IPS DF 6.9 (cell line): ENCODE results near the gene EDC4.
A peak's percentile ranks its signal among the peaks of the same experiment; 100 is the strongest.

Source experiments
- DNase-seq: peaks from one replicate; pipeline ENCODE4 v3.0.0-alpha.2; 2013; ENCODE audit warnings: low read depth, low spot score
- H3K27ac ChIP-seq: one replicate; pipeline ENCODE4 v1.5.1; 2013; ENCODE audit warnings: low read length, control low read depth
- H3K27me3 ChIP-seq: 2 replicates; pipeline ENCODE4 v1.6.1; 2013; ENCODE audit warnings: mild to moderate bottlenecking, low read length; ENCODE audit not compliant: control insufficient read depth, insufficient read depth
- H3K36me3 ChIP-seq: 2 replicates; pipeline ENCODE4 v1.6.1; 2013; ENCODE audit warnings: low read length; ENCODE audit not compliant: control insufficient read depth, insufficient read depth
- H3K4me1 ChIP-seq: 2 replicates; pipeline ENCODE4 v1.6.1; 2013; ENCODE audit warnings: low read length; ENCODE audit not compliant: control insufficient read depth, insufficient read depth
- H3K4me3 ChIP-seq: 2 replicates; pipeline ENCODE4 v1.5.1; 2013; ENCODE audit warnings: mild to moderate bottlenecking, low read length
- H3K9me3 ChIP-seq: 2 replicates; pipeline ENCODE4 v1.6.1; 2013; ENCODE audit warnings: low read length, inconsistent platforms; ENCODE audit not compliant: control insufficient read depth, insufficient read depth
- WGBS: extraction: QIAGEN DNeasy Blood & Tissue Kit; methylation state at CpG from one replicate; pipeline ENCODE4 v1.1.7; 2013; ENCODE audit warnings: mixed read lengths, missing lambda C conversion rate; ENCODE audit not compliant: insufficient read length, insufficient coverage; 5-methylcytosine and 5-hydroxymethylcytosine counted together

Gene EDC4

GRCh38 chr16:67841198-67841815, 31.5 kb upstream of the EDC4 start:
- peak overlapping the region; percentile 1; the same call in 1 of the 2 replicates for H3K4me3 ChIP-seq
- no peak overlapping the region for H3K27ac ChIP-seq
- no CpG with 5 or more reads among the region's 17 CpGs for WGBS

DNA sequence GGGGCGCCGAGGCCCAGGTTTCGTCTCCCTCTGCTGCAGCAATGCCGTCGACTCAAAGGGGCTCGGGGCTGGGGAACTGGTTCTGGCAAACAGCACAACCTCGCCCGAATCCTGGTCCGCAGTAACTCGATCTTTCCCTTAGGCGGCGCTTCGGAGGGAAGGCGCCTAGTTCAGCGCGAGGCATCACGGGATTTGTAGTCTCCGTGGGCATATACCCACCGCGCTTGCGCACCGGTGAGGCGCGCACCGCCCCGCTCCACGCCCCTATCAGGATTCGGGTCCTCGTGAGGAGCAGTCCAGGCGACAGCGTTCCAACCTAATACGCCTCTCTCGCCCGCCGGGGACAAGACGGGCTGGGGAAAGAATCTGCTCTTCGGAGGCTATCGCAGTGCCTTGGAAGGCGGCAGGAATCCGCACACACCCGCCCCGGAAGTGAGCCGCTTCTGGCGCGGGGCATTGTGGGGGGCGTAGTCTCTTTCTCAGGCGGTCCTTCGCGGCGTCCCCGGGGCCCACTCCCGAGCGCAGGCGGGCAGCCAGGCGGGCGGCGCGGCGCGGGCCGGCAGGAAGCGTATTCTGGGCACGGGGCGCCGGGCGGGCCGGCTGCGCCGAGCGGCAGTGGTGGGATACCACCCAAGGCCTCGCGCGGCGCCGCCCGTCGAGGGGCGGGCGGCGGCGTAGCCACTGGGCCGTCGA, 30.9 kb upstream of the EDC4 start, which contains the start of gene THAP11:
TSS of gene THAP11 (plus strand) at position 505 of the 693 bp plus-strand sequence. CDS start 235 bp downstream, outside the sequence.
- Histone ChIP-seq H3K9me3 (no peaks in the 10 kb centered on the region), H3K4me3 (peak within 1 kb of the TSS; percentile 88; the same call in 1 of the 2 replicates), H3K27me3 (no peaks in the 10 kb centered on the region), H3K36me3 (no peaks in the 10 kb centered on the region), H3K4me1 (peaks cover 5% of the 10 kb centered on the region; the same call in 1 of the 2 replicates), H3K27ac (no peak within 1 kb of the TSS)
- DNase-seq: peak; percentile 96
- WGBS: no CpG with 5 or more reads among the region's 83 CpGs

More at GRCh38 chr16:67841198-67841815, 31.5 kb upstream of the EDC4 start:
- Histone ChIP-seq H3K36me3 (no peaks in the 10 kb centered on the region), H3K27me3 (no peaks in the 10 kb centered on the region), H3K4me1 (peaks cover 5% of the 10 kb centered on the region; the same call in 1 of the 2 replicates), H3K9me3 (no peaks in the 10 kb centered on the region)
- no peak for DNase-seq

DNA sequence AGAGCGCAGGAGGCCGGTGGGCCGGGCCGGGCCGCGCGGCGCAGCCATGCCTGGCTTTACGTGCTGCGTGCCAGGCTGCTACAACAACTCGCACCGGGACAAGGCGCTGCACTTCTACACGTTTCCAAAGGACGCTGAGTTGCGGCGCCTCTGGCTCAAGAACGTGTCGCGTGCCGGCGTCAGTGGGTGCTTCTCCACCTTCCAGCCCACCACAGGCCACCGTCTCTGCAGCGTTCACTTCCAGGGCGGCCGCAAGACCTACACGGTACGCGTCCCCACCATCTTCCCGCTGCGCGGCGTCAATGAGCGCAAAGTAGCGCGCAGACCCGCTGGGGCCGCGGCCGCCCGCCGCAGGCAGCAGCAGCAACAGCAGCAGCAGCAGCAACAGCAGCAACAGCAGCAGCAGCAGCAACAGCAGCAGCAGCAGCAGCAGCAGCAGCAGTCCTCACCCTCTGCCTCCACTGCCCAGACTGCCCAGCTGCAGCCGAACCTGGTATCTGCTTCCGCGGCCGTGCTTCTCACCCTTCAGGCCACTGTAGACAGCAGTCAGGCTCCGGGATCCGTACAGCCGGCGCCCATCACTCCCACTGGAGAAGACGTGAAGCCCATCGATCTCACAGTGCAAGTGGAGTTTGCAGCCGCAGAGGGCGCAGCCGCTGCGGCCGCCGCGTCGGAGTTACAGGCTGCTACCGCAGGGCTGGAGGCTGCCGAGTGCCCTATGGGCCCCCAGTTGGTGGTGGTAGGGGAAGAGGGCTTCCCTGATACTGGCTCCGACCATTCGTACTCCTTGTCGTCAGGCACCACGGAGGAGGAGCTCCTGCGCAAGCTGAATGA, 30.1 kb upstream of the EDC4 start:
- H3K4me3 ChIP-seq: peak overlapping the region; percentile 88; the same call in 1 of the 2 replicates
- H3K27me3 ChIP-seq: no peaks in the 10 kb centered on the region
- peaks cover 5% of the 10 kb centered on the region; the same call in 1 of the 2 replicates for H3K4me1 ChIP-seq
- H3K27ac ChIP-seq: no peak overlapping the region
- DNase-seq: no peak
- no peaks in the 10 kb centered on the region for H3K9me3 ChIP-seq
- no peaks in the 10 kb centered on the region for H3K36me3 ChIP-seq
- no CpG with 5 or more reads among the region's 67 CpGs for WGBS

- H3K4me1 ChIP-seq: peaks cover 5% of the 10 kb centered on the region; the same call in 1 of the 2 replicates
- no peaks in the 10 kb centered on the region for H3K36me3 ChIP-seq
- no peak overlapping the region for H3K27ac ChIP-seq
- H3K9me3 ChIP-seq: no peaks in the 10 kb centered on the region
- WGBS: no CpG with 5 or more reads among the region's 11 CpGs
- peak overlapping the region; percentile 88; the same call in 1 of the 2 replicates for H3K4me3 ChIP-seq
- no peak for DNase-seq
- H3K27me3 ChIP-seq: no peaks in the 10 kb centered on the region
Measured at GRCh38 chr16:67843343-67843765, 29.5 kb upstream of the EDC4 start.

- DNase-seq: no peak
- Histone ChIP-seq H3K4me3 (no peak overlapping the region), H3K4me1 (peaks cover 5% of the 10 kb centered on the region; the same call in 1 of the 2 replicates), H3K27ac (no peak overlapping the region), H3K36me3 (no peaks in the 10 kb centered on the region), H3K9me3 (no peaks in the 10 kb centered on the region), H3K27me3 (no peaks in the 10 kb centered on the region)
- no CpG with 5 or more reads among the region's 4 CpGs for WGBS
Measured at GRCh38 chr16:67844497-67844896, 28.4 kb upstream of the EDC4 start.

- Histone ChIP-seq H3K27me3 (no peaks in the 10 kb centered on the region), H3K27ac (no peak overlapping the region), H3K9me3 (no peaks in the 10 kb centered on the region), H3K4me3 (peak overlapping the region; percentile 84; the same call in 1 of the 2 replicates), H3K36me3 (no peaks in the 10 kb centered on the region), H3K4me1 (peaks cover 5% of the 10 kb centered on the region; the same call in 1 of the 2 replicates)
- DNase-seq: no peak
- WGBS: no CpG with 5 or more reads among the region's 5 CpGs
Measured at GRCh38 chr16:67845291-67846062, 27.4 kb upstream of the EDC4 start.

- Histone ChIP-seq H3K27ac (no peak overlapping the region), H3K27me3 (no peaks in the 10 kb centered on the region), H3K36me3 (no peaks in the 10 kb centered on the region), H3K9me3 (no peaks in the 10 kb centered on the region), H3K4me1 (peaks cover 5% of the 10 kb centered on the region; the same call in 1 of the 2 replicates), H3K4me3 (peak overlapping the region; percentile 84; the same call in 1 of the 2 replicates)
- DNase-seq: no peak
- no CpG with 5 or more reads among the region's 2 CpGs for whole genome bisulfite sequencing
Measured at GRCh38 chr16:67846063-67846319, 26.9 kb upstream of the EDC4 start.

DNA sequence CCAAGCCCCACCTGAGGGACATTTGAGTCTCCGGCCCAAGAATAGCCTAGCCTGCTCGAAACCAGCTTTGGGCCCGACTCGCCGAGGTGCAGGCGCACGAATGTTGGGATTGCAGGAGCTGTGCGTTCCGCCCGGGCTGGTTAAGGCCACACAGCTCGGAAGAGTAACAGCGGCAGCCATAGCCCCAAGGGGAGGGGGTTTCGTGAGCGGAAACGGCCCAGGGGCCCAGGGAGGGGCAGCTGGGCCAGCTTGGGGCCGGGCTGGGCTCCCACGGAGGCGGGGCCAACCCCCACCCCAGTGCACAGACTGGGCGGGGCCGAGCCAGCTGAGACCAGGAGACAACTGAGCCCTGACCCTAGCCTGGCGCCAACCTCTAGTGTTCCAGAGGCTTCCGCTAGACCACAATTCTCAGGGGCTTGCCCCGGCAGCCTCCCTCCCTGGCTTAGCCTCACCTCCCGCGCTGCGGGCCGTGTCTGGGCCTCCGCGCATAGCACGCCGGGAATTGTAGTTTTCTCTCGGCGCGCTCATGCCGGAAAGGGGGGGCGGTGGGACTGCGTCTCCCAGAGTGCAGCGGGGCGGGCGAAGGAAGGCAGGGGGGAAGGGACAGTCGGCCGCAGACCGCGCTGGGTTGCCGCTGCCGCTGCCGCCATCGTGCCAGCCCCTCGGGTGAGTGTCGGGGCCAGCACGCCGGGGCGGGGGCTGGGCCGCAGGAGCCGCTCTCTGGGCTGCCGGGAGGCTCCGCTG, 26.4 kb upstream of the EDC4 start, which contains the start of gene NUTF2:
TSS of gene NUTF2 (plus strand) at position 614 of the 744 bp plus-strand sequence. CDS start 18,198 bp downstream, outside the sequence.
- WGBS: no CpG with 5 or more reads among the region's 57 CpGs
- DNase-seq: peak; percentile 94
- Histone ChIP-seq H3K4me1 (peaks cover 5% of the 10 kb centered on the region; the same call in 1 of the 2 replicates), H3K36me3 (no peaks in the 10 kb centered on the region), H3K27ac (no peak within 1 kb of the TSS), H3K9me3 (no peaks in the 10 kb centered on the region), H3K27me3 (no peaks in the 10 kb centered on the region), H3K4me3 (peak within 1 kb of the TSS; percentile 84)

- no peaks in the 10 kb centered on the region for H3K36me3 ChIP-seq
- peaks cover 5% of the 10 kb centered on the region; the same call in 1 of the 2 replicates for H3K4me1 ChIP-seq
Measured at GRCh38 chr16:67847064-67847861, 25.6 kb upstream of the EDC4 start, which contains the start of gene CENPT. CENPT (minus strand) TSS chr16:67847693; CDS start chr16:67833859, 13,834 bp downstream.

More at GRCh38 chr16:67847064-67847861, 25.6 kb upstream of the EDC4 start, which contains the start of gene CENPT:
- Histone ChIP-seq H3K27me3 (no peaks in the 10 kb centered on the region), H3K9me3 (no peaks in the 10 kb centered on the region), H3K27ac (no peak within 1 kb of the TSS), H3K4me3 (peak within 1 kb of the TSS; percentile 84)
- DNase-seq: no peak
- no CpG with 5 or more reads among the region's 62 CpGs for WGBS
